H1 (cell line): Measurements from ENCODE around the gene PLEKHM3.

Experiments used
- BRCA1 ChIP-seq: IDR thresholded peaks from 2 replicates; pipeline ENCODE4 v1.6.1; 2012; ENCODE audit warnings: low read depth, low read length, improper control_type of control experiment
- EP300 ChIP-seq, 2 experiments: IDR thresholded peaks; 1 replicate in 1 of 2; 2 replicates in 1 of 2; pipeline ENCODE4 v1.6.1; 2011 to 2012; ENCODE audit warnings: low read depth in 2 of 2, low read length in 2 of 2, mild to moderate bottlenecking in 2 of 2, borderline replicate concordance in 1 of 2, inconsistent platforms in 1 of 2, moderate library complexity in 1 of 2
- KDM4A ChIP-seq: IDR thresholded peaks from one replicate; pipeline ENCODE4 v1.7.1; 2012; ENCODE audit warnings: low read depth, mild to moderate bottlenecking, moderate library complexity, low read length, inconsistent platforms; ENCODE audit not compliant: severe bottlenecking
- TAF1 ChIP-seq: IDR thresholded peaks from 2 replicates; pipeline ENCODE4 v1.6.1; 2011; ENCODE audit warnings: mild to moderate bottlenecking, low read depth, low read length

DNA sequence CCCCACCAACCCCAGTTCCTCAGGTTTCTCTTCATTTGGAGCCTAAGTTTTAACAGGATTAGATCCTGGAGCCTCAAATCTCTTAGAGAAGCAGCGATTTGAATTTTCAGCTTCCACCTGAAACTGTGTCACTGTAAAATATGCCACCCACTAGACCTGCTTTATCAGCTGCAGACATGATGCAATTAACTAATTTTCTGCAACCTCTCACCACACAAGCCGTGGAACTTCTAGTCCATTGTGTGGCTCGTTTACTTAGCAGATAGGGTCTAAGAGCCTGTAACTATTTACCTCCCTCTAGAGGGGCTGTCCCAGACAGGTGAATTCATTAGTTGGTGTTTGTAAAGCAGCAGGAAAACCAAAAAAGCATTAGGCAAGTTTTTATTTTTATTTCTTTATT lies 224.1 kb downstream of the PLEKHM3 start:
- TF ChIP-seq BRCA1 (no peak), EP300 (IDR thresholded peaks at IDR 0.05; ENCODE audit: borderline replicate concordance in 1 of 2, low read depth in 2 of 2, low read length in 2 of 2) (no peak), TAF1 (no peak), KDM4A (no peak)
